Measurements from ENCODE around the gene ITPR3.

ITPR3 gene

GRCh38 chr6:33620856-33621710, at the start of gene ITPR3:
ITPR3 (plus strand) TSS chr6:33621322; CDS start chr6:33621603, 281 bp downstream.
- H3K9me3 ChIP-seq (ENCODE audit: control insufficient read depth in 1 of 2, low read length in 2 of 2): no peaks in the 10 kb centered on the region
- peak within 1 kb of the TSS; percentile 93 for H3K27ac ChIP-seq (ENCODE audit: low read depth, low read length)
- H3K27me3 ChIP-seq (ENCODE audit: control insufficient read depth in 1 of 2, insufficient read depth in 2 of 2, low read length in 2 of 2): no peaks in the 10 kb centered on the region
- no peaks in the 10 kb centered on the region for H3K36me3 ChIP-seq (ENCODE audit: control insufficient read depth in 1 of 2, insufficient read depth in 2 of 2, low read length in 2 of 2)
- peaks cover 40 to 41% of the 10 kb centered on the region in 2 donors for H3K4me1 ChIP-seq (ENCODE audit: control insufficient read depth in 1 of 2, insufficient read depth in 2 of 2, low read length in 2 of 2)
- H3K4me3 ChIP-seq (ENCODE audit: low read depth in 1 of 2, low read length in 2 of 2): peak within 1 kb of the TSS; percentile 85 to 86
- H3K9ac ChIP-seq (ENCODE audit: low read depth in 1 of 2, low read length in 2 of 2): peak within 1 kb of the TSS; percentile 96

- Histone ChIP-seq H3K27ac (ENCODE audit: low read depth, low read length) (peak overlapping the region; percentile 93), H3K4me1 (ENCODE audit: control insufficient read depth in 1 of 2, insufficient read depth in 2 of 2, low read length in 2 of 2) (peaks cover 16 to 17% of the 10 kb centered on the region in 2 donors), H3K9ac (ENCODE audit: low read depth in 1 of 2, low read length in 2 of 2) (peak overlapping the region; percentile 91 to 95), H3K36me3 (ENCODE audit: control insufficient read depth in 1 of 2, insufficient read depth in 2 of 2, low read length in 2 of 2) (peaks cover 23 to 34% of the 10 kb centered on the region in 2 donors), H3K4me3 (ENCODE audit: low read depth in 1 of 2, low read length in 2 of 2) (peak overlapping the region; percentile 85 to 93), H3K9me3 (ENCODE audit: control insufficient read depth in 1 of 2, low read length in 2 of 2) (no peaks in the 10 kb centered on the region), H3K27me3 (ENCODE audit: control insufficient read depth in 1 of 2, insufficient read depth in 2 of 2, low read length in 2 of 2) (no peaks in the 10 kb centered on the region)
These were observed 49.3 kb upstream of the ITPR3 start for GRCh38 chr6:33571637-33572316.

DNA sequence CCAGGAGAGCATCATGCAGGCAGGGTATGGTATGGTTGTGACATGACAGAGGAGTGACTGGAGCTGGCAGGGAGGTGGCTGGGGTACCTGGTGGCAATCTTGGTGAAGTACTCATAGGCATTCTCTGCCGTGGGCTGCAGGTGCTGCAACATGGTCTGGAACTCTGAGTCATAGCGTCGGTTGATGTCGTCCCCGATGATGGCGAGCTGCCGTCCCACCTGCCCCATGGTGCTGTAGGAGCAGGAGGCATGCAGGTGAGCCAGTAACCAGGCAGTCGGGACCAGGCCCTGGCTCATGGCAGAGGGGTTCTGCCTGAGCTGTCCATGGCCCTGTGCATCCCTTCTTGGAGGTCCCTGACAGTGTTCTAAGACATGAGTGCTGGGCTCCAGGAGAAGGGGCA, 45.9 kb upstream of the ITPR3 start:
- Histone ChIP-seq H3K36me3 (ENCODE audit: control insufficient read depth in 1 of 2, insufficient read depth in 2 of 2, low read length in 2 of 2) (peaks cover 24 to 36% of the 10 kb centered on the region in 2 donors), H3K27me3 (ENCODE audit: control insufficient read depth in 1 of 2, insufficient read depth in 2 of 2, low read length in 2 of 2) (no peaks in the 10 kb centered on the region), H3K9ac (ENCODE audit: low read depth in 1 of 2, low read length in 2 of 2) (no peak overlapping the region), H3K27ac (ENCODE audit: low read depth, low read length) (no peak overlapping the region), H3K9me3 (ENCODE audit: control insufficient read depth in 1 of 2, low read length in 2 of 2) (no peaks in the 10 kb centered on the region), H3K4me3 (ENCODE audit: low read depth in 1 of 2, low read length in 2 of 2) (no peak overlapping the region), H3K4me1 (ENCODE audit: control insufficient read depth in 1 of 2, insufficient read depth in 2 of 2, low read length in 2 of 2) (peaks cover 31 to 40% of the 10 kb centered on the region in 2 donors)

GRCh38 chr6:33576668-33577067, 44.5 kb upstream of the ITPR3 start:
- Histone ChIP-seq H3K4me1 (ENCODE audit: control insufficient read depth in 1 of 2, insufficient read depth in 2 of 2, low read length in 2 of 2) (peaks cover 23 to 30% of the 10 kb centered on the region in 2 donors), H3K27ac (ENCODE audit: low read depth, low read length) (peak overlapping the region; percentile 96), H3K27me3 (ENCODE audit: control insufficient read depth in 1 of 2, insufficient read depth in 2 of 2, low read length in 2 of 2) (no peaks in the 10 kb centered on the region), H3K9me3 (ENCODE audit: control insufficient read depth in 1 of 2, low read length in 2 of 2) (no peaks in the 10 kb centered on the region), H3K36me3 (ENCODE audit: control insufficient read depth in 1 of 2, insufficient read depth in 2 of 2, low read length in 2 of 2) (peaks cover 24 to 36% of the 10 kb centered on the region in 2 donors), H3K9ac (ENCODE audit: low read depth in 1 of 2, low read length in 2 of 2) (peak overlapping the region; percentile 69 to 100), H3K4me3 (ENCODE audit: low read depth in 1 of 2, low read length in 2 of 2) (peak overlapping the region; percentile 50 to 62)

- H3K4me3 ChIP-seq (ENCODE audit: low read depth in 1 of 2, low read length in 2 of 2): peak overlapping the region; percentile 94 to 100
- peak overlapping the region; percentile 96 to 100 for H3K9ac ChIP-seq (ENCODE audit: low read depth in 1 of 2, low read length in 2 of 2)
- peak overlapping the region; percentile 96 for H3K27ac ChIP-seq (ENCODE audit: low read depth, low read length)
These were observed 44.0 kb upstream of the ITPR3 start for GRCh38 chr6:33577106-33577535.

GRCh38 chr6:33577718-33578117, 43.4 kb upstream of the ITPR3 start:
- Histone ChIP-seq H3K4me3 (ENCODE audit: low read depth in 1 of 2, low read length in 2 of 2) (peak overlapping the region; percentile 94 to 100), H3K9me3 (ENCODE audit: control insufficient read depth in 1 of 2, low read length in 2 of 2) (no peaks in the 10 kb centered on the region), H3K9ac (ENCODE audit: low read depth in 1 of 2, low read length in 2 of 2) (peak overlapping the region; percentile 96 to 100), H3K27ac (ENCODE audit: low read depth, low read length) (peak overlapping the region; percentile 96), H3K4me1 (ENCODE audit: control insufficient read depth in 1 of 2, insufficient read depth in 2 of 2, low read length in 2 of 2) (peaks cover 17 to 27% of the 10 kb centered on the region in 2 donors), H3K27me3 (ENCODE audit: control insufficient read depth in 1 of 2, insufficient read depth in 2 of 2, low read length in 2 of 2) (no peaks in the 10 kb centered on the region), H3K36me3 (ENCODE audit: control insufficient read depth in 1 of 2, insufficient read depth in 2 of 2, low read length in 2 of 2) (peaks cover 18 to 31% of the 10 kb centered on the region in 2 donors)

More at GRCh38 chr6:33577106-33577535, 44.0 kb upstream of the ITPR3 start:
- Histone ChIP-seq H3K4me1 (ENCODE audit: control insufficient read depth in 1 of 2, insufficient read depth in 2 of 2, low read length in 2 of 2) (peaks cover 19 to 27% of the 10 kb centered on the region in 2 donors), H3K36me3 (ENCODE audit: control insufficient read depth in 1 of 2, insufficient read depth in 2 of 2, low read length in 2 of 2) (peaks cover 21 to 35% of the 10 kb centered on the region in 2 donors), H3K27me3 (ENCODE audit: control insufficient read depth in 1 of 2, insufficient read depth in 2 of 2, low read length in 2 of 2) (no peaks in the 10 kb centered on the region), H3K9me3 (ENCODE audit: control insufficient read depth in 1 of 2, low read length in 2 of 2) (no peaks in the 10 kb centered on the region)

DNA sequence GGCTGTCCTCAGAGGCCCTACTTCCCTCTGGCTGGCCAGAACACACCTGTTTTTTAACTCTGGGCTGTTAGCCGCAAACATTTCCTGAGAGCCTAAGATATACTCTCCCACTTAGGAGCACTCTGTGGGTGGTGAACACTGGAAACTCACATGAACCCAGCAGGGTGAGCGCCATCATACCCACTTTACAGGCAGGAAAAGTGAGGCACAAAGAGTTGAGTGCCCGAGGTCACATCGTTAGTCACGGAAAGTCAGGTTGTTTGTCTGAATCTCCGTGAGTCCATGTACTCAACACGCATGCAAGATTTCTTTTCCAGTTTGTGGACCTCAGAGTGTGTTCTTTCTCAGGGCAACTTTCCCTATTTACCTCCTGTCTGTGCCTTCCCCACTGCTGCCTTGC, 43.0 kb upstream of the ITPR3 start:
- H3K9ac ChIP-seq (ENCODE audit: low read depth in 1 of 2, low read length in 2 of 2): peak overlapping the region; percentile 96 to 100
- peak overlapping the region; percentile 94 to 100 for H3K4me3 ChIP-seq (ENCODE audit: low read depth in 1 of 2, low read length in 2 of 2)
- peak overlapping the region; percentile 96 for H3K27ac ChIP-seq (ENCODE audit: low read depth, low read length)
- H3K27me3 ChIP-seq (ENCODE audit: control insufficient read depth in 1 of 2, insufficient read depth in 2 of 2, low read length in 2 of 2): no peaks in the 10 kb centered on the region
- H3K4me1 ChIP-seq (ENCODE audit: control insufficient read depth in 1 of 2, insufficient read depth in 2 of 2, low read length in 2 of 2): peaks cover 17 to 27% of the 10 kb centered on the region in 2 donors
- peaks cover 18 to 31% of the 10 kb centered on the region in 2 donors for H3K36me3 ChIP-seq (ENCODE audit: control insufficient read depth in 1 of 2, insufficient read depth in 2 of 2, low read length in 2 of 2)
- no peaks in the 10 kb centered on the region for H3K9me3 ChIP-seq (ENCODE audit: control insufficient read depth in 1 of 2, low read length in 2 of 2)

DNA sequence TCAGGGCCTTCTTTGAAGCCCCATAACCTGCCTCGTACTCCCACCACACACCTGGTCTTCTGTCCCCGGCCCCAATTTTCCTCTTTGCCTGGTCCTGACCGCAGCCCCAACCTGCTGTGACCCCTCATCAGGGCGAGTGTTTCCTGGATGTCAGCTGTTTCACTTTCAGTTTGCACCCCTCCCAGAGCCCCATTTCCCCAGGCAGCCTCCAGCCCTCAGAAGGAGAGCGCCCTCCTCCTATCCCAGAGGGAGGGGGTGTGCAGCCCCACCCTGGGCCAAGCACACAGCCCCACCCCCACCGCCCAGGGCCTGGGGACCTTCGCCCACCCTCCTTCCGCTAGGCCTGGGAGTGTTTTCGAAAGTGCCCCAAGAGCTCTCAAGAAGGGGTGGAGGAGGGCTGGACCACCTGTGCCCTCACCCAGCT, 42.5 kb upstream of the ITPR3 start:
- H3K27ac ChIP-seq (ENCODE audit: low read depth, low read length): peak overlapping the region; percentile 96
- peak overlapping the region; percentile 96 to 100 for H3K9ac ChIP-seq (ENCODE audit: low read depth in 1 of 2, low read length in 2 of 2)
- peaks cover 18 to 30% of the 10 kb centered on the region in 2 donors for H3K36me3 ChIP-seq (ENCODE audit: control insufficient read depth in 1 of 2, insufficient read depth in 2 of 2, low read length in 2 of 2)
- H3K9me3 ChIP-seq (ENCODE audit: control insufficient read depth in 1 of 2, low read length in 2 of 2): no peaks in the 10 kb centered on the region
- peak overlapping the region; percentile 94 to 100 for H3K4me3 ChIP-seq (ENCODE audit: low read depth in 1 of 2, low read length in 2 of 2)
- no peaks in the 10 kb centered on the region for H3K27me3 ChIP-seq (ENCODE audit: control insufficient read depth in 1 of 2, insufficient read depth in 2 of 2, low read length in 2 of 2)
- peaks cover 17 to 27% of the 10 kb centered on the region in 2 donors for H3K4me1 ChIP-seq (ENCODE audit: control insufficient read depth in 1 of 2, insufficient read depth in 2 of 2, low read length in 2 of 2)

DNA sequence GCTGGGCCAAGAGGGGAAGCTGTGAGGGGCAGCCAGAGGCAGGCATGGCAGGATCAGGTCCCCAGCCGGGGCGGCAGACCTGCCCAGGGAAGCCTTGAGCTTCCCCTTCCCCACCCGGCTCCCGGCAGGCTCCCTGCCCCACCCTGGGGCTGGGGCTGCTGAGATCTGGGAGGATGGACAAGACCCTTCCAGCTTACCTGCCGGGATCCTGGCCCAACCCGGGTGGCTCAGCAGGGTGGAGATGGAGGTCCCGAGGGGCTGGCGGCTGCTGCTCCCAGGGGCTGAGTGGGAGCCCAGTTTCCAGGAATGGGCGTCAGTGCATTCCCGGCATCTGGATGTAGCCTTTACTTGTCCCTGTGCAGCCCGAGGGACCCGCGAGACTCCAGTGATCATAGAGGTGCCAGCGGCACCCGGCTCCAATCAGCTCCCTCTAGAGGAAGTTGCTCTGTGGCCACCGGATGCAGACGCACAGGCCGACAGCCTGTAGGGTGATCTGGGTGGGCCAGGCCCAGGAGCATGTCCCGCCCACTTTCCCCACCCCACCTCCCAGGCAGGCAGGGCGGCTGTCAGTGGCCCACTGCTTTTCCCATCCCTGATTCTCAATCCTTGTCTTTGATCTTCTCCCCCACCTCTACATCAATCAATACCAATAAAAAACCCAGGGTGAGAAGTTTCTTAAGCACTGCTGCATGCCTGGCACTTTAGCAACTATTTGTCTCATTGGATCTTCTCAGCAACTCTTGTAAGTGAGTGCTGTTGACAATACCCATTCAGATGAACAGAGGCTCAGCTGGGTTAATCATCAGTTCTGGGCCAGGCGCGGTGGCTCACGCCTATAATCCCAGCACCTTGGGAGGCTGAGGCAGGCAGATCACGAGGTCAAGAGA, 41.1 kb upstream of the ITPR3 start, which contains the start of gene BAK1:
BAK1 (minus strand) TSS at position 449 of the 887 bp plus-strand sequence. CDS start 2,672 bp downstream, outside the sequence.
- H3K4me3 ChIP-seq (ENCODE audit: low read depth in 1 of 2, low read length in 2 of 2): peak within 1 kb of the TSS; percentile 94 to 100
- peak within 1 kb of the TSS; percentile 96 to 100 for H3K9ac ChIP-seq (ENCODE audit: low read depth in 1 of 2, low read length in 2 of 2)
- H3K4me1 ChIP-seq (ENCODE audit: control insufficient read depth in 1 of 2, insufficient read depth in 2 of 2, low read length in 2 of 2): peaks cover 17 to 27% of the 10 kb centered on the region in 2 donors
- peak within 1 kb of the TSS; percentile 96 for H3K27ac ChIP-seq (ENCODE audit: low read depth, low read length)
- H3K36me3 ChIP-seq (ENCODE audit: control insufficient read depth in 1 of 2, insufficient read depth in 2 of 2, low read length in 2 of 2): peaks cover 10 to 15% of the 10 kb centered on the region in 2 donors
- no peaks in the 10 kb centered on the region for H3K9me3 ChIP-seq (ENCODE audit: control insufficient read depth in 1 of 2, low read length in 2 of 2)
- no peaks in the 10 kb centered on the region for H3K27me3 ChIP-seq (ENCODE audit: control insufficient read depth in 1 of 2, insufficient read depth in 2 of 2, low read length in 2 of 2)
